Head of caudate nucleus (tissue), 42 donors: Measurements from ENCODE around the gene GALNT7.
A peak's percentile ranks its signal among the peaks of the same experiment; 100 is the strongest.
"Not testable (repeated sequence)": the region's sequence is repeated elsewhere in the genome, so short reads cannot be mapped to it uniquely, and the experiment has no call there.

Source experiments
- DNase-seq, 42 donors: peaks; one replicate each; pipeline versions ENCODE4 v3.0.0 to v3.0.0-alpha.2; 2020 to 2021; ENCODE audit warnings: mixed read lengths in 7 of 42
- intact Hi-C: fragments of 100-400 bp; cut with DNase I; formaldehyde crosslinking; loops from one replicate; pipeline ENCODE4 v1.15.0; 2022

Gene GALNT7

DNA sequence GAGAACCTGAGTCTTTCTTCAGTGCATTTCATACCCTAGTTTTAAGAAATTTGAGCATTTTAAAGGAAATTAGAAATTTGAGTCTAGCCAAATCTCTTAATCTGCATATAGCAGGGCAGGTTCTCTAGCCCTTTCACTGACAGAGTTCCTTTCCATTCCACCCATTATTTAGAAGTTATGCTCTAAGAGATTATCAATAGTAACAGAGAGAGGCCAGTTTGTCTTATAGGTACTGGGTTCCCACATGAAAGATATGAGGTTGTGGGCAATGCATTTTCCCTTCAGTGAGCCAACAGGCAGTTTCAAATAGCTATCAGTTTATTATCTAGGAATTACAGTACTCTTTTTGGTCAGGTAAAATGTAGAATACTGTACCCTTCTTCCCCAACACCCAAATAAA is 7.3 kb upstream of the GALNT7 start:
- intact Hi-C loops, result no loop called here
- no peak for DNase-seq

DNA sequence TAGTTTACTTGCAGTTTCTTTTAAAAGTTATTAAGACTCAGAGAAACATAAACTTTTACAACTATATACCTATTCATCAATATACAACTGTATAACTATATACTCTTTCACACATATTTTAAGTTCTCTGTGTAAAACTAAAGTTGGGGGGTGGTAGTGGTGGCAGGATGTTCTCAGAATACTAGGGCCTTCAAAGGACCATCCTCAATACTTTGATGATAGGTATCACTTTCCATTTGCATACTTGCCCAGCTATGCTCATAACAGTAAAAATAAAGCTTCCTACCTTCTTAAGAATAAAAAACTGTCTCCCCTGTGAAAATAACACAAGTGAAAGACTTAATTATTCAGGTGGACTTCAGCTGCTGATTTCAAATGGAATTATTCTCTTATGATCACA is 2.9 kb upstream of the GALNT7 start:
- intact Hi-C loops, result no loop called here

DNA sequence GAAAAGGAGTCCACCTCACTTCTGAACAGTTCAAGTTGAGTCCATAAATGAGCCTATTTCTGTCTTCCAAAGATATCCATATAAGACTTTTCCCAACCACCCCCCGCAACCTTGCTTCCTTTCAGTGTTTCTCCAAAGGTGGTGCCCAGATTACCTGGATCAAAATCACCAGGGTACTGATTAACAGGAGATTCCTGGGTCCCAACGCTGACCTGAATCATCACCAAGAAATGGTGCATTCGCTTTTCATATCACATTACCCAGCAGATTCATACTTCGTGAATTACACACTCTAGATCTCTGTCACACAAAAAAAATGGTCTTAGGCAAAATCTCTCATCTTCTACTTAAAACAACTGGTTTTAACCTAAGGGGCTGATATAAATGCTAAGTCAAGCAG is 2.1 kb upstream of the GALNT7 start:
- intact Hi-C loops, result no loop called here
- no peak for DNase-seq

More for the DNA sequence above, 2.9 kb upstream of the GALNT7 start:
- no peak for DNase-seq

DNA sequence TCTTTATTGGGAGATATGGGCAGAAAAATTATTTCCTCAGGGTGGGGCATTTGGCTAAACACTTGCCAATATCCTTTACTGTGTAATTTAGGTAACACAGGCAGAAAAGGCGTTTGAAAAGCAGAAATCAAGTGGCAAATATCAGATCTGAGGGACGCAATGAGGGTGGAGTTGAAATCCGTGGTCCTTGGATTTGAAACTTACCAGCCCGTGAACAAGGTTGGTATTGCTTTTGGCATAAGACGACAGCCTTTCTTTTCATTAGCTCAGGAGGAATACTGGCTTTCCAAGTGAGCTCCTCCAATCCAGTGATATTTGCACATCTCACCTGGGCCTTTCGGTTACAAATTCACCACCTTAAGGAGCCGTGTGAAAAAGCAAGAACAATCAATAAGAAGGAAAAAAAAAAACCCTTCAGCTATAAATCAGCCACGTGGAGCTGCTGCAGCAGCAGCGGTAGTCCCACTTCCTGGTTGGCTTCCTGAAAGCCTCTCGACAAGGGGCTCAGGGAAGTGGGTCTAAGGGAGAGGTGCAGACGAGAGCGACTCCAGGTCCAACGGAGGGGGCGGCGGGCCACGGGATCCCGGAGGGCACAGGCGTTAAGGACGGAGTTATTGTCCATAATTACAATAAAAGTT is 734 bp upstream of the GALNT7 start:
- DNase-seq, result peak in 36 of 42 donors; percentile 13 to 72 (median 45)
- intact Hi-C loops, result no loop called here

DNA sequence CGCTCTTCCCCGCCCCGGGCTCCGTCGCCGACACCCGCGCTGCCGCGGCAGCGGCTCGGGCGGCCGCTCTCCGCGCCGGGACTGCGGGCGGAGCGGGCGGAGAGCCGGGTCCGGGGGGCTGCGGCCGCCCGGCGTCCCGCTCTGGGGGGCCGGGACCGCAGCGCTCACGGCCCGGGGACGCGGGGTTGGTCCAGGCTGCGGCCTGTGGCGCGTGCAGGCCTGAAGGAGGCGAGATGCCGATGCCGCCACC is 492 bp downstream of the GALNT7 start:
- peak in 1 of 42 donors; percentile 5 for DNase-seq
- intact Hi-C loops, result no loop called here

DNA sequence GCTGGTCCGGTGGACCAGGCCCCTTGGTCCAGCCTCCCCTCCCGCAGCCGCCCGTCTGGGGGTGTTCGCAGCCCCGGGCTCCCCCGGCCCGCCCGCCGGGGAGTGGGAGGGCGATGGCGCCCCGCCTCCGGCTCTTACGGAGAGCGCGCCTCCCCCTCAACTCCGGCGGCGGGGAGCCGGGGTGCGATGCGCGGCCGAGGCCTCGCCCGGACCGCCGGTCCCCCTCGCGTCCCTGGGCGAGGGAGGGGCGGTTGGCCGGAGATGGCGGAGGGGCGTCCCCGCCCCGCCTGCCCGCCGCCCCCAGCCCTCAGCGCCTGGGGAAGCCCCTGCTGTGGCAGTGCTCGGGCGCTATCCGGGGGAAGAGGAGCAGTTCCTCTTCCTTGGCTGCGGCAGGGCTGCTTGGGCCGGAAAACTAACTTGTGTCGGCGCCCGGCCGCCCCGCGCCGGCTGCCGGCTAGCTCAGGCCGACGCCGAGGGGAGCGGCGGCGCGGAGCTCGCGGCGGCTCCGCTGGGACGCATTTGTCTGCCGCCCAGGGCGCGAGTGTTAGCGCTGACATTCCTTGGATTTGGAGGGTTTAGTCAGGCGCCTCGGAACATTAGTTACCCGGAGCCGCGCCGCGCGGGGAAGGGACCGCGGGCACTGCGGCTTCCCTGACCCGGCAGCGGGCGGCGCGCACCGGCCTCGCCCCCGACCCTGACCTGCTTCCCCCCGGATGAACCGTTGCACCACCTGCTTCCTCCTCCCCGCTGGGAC is 994 bp downstream of the GALNT7 start:
- DNase-seq, result peak in 41 of 42 donors; percentile 12 to 84 (median 67)
- intact Hi-C loops, result no loop called here

DNA sequence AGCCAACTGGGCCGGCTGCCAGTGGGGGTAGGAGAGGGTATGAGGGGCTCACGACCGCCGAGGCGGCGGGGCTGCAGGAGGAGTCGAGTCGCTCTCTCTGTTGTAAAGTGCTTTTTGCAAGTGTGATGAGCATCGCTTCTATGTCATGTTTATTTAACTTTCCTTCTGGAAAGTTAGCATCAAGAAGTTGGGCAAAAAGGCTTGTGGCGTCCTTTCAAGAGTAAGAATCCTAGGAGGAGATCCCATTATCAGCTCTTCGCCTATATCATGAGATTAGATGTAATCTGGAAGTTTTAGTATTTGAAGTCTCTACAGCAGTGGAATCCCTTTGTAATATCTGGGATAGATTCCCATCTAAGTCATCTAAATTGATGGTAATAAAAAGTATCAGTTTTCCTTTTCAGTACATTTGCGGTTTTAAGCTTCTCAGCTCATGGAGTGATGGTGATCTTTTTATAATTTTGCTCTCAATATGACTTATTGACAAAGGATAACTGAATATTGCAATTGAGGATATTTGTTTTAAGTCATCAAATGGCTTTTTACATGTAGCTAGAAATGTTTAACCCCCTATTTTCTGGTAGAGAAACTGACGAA is 1.7 kb downstream of the GALNT7 start:
- DNase-seq, result peak in 1 of 42 donors; percentile 60
- intact Hi-C loops, result no loop called here

DNA sequence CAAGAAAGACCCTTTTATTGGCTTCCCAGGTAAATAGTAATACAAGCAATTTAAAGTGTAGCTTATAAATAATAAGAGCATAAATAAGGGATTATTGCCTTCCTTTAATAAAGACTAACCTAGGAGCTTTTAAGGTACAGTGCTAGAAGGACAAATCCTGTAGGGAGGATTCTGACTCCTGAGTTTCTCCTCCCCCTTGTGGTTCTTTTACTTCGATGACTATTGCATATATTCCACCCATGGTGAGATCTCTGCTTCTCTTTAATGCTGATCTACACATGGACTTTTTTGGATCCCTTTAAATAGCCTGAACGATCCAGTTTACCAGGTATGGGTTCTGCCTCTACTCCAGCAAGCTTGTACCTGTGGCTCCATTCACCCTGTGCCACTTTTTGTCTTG is 2.5 kb downstream of the GALNT7 start:
- intact Hi-C loops, result no loop called here
- DNase-seq, result peak in 1 of 42 donors; percentile 16

DNA sequence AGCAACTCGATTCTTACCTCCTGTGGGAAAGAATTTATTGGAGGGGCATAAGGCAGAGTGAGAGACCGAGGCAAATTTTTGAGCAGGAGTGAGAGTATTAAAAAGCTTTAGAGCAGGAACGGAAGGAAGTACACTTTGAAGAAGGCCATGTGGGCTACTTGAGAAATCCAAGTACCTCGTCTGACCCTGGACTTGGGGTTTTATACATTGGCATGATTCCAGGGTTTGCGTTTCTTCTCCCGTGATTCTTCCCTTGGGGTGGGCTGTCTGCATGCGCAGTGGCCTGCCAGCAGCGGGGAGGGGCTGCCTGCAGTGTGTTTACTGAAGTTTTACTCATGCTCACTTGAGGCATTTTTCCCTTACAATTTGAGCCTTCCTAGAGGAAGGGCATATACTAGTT is 3.4 kb downstream of the GALNT7 start:
- intact Hi-C loops, result no loop called here
- DNase-seq, result no peak

DNA sequence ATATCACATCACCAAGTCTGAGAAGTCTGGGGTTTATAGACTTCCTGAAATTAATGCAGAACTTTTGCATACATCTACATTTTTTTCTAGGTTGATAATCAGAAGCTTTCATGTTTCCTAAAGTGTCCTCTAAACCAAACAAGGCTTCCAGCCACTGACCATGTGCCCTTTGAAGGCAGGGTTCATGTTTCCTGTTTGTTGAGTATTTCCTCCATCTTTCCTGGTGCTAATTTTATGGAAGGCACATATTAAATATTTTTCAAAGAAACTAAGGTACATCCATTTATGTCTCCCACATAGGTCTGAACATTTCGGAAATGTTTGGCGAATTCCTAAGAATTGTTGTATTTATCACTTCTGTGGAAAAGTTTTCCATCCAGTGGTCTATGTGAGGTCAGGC is 5.6 kb downstream of the GALNT7 start:
- no peak for DNase-seq
- intact Hi-C loops, result no loop called here

DNA sequence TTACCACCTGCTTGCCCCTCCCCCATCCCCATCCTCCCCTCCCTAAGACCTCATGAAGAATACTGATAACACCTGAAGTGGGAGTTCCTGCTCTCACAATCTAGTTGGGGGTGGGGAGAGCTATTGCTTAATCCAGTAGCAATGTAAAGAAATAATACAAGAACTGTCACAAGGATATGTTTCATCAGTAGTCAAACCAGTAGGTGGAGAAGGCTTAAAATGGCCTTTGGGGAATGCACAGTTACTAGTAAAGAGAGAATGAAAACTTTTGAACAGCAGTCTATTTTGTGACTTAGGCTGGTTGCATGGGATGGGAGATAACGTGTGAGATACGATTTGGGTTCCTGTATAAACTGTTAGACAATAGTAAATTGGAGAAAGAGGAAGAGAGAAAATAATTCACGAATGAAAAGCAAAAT is 6.0 kb downstream of the GALNT7 start:
- DNase-seq, result no peak
- intact Hi-C loops, result no loop called here

DNA sequence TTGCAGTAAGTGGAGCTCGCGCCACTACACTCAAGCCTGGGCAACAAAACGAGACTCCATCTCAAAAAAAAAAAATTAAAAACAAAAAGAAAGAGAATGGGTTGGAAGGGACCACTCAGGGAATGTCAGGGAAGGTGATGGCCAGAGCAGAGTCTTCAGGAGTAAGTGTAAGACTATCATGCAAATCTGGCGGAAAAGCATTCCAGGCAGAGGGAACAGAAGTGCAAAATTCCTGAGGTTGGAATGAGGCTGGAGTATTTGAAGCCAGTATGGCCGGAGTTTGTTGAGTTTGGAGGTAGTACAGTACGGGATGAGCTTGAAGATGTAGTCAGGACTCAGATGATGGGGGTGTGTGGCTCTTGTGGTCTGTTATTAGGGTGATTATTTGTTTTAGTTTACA is 7.4 kb downstream of the GALNT7 start:
- no peak for DNase-seq
- intact Hi-C loops, result no loop called here

DNA sequence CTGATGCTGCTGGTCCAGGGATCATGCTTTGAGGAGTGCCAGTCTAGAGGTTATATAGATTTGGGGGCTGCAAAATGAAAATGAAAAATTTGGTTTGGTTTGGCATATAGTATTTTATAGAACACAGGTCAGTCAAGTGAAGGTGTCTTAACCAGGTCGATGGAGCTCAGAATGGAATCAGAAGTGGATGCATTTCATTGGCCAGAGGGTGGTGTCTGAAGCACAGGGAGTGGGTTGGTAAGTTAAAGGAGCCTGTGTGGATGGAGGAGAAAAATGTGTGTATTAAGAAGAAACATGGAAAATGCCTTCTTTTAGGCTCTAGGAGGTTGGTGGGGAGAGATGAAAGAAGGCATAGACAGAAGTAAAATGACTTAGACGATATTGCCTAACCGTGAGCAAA is 8.6 kb downstream of the GALNT7 start:
- intact Hi-C loops, result no loop called here
- no peak for DNase-seq

DNA sequence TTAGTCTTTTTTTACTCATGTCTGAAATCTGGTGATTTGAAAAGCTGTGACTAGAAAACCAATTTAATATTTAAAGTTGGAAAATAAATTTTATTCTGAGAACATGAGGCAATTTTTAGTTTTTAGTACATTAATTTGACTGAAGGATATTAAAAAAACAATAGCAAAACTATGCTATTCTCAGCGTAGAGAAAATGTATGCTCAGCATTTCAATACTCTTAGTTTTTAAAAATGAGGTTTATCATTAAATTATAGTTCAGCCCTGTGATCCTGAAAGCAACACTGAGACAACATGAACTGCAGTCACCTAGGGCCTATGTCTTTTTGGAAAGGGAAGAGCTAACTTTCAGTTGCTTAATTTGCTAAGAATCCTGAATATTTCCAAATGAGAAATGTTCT is 9.5 kb downstream of the GALNT7 start:
- intact Hi-C loops, result no loop called here
- DNase-seq, result no peak

DNA sequence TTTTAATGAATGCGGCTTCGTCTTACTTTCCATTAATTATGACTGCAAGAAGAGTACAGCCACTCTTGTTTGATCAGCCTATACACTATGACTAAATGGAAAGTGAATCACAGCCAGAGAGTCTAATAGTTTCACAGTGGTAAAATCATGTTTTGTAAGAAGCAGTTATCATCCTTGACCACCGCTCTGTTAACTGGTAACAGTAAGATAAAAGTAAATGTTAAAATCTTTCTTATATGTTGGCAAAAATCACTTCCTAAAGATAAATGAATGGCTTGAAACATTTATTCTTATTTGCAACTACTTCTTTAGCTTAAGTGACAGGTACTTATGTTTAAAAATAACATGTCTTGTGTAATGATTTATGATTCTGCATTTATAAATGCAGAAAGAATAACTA is 13.2 kb downstream of the GALNT7 start:
- intact Hi-C loops, result no loop called here
- DNase-seq, result no peak

DNA sequence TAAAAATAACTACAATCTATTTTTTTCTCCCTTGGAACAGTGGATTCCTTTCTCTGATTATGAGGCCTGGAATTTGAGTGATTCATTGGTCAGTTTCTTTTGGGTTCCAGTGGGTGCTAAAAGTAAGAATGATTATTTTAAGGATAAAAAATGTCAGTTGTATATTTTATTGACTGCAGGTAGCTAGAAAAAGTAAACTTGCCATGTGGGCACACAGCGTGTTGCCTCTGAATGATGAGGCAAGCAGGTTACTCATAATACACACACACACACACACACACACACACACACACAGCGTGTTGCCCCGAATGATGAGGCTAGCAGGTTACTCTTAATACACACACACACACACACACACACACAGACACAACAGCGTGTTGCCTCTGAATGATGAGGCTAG is 13.8 kb downstream of the GALNT7 start:
- intact Hi-C loops, result no loop called here
- DNase-seq, result no peak

DNA sequence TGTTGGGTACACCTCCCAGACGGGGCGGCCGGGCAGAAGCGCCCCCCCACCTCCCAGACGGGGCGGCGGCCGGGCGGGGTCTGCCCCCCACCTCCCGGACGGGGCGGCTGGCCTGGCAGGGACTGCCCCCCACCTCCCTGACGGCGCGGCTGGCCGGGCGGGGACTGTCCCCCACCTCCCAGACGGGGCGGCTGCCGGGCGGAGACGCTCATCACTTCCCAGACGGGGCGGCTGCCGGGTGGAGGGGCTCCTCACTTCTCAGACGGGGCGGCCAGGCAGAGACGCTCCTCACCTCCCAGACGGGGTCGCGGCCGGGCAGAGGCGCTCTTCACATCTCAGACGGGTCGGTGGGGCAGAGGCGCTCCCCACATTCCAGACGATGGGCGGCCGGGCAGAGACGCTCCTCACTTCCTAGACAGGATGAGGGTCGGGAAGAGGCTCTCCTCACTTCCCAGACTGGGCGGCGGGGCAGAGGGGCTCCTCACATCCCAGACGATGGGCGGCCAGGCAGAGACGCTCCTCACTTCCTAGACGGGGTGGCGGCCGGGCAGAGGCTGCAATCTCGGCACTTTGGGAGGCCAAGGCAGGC is 15.1 kb downstream of the GALNT7 start:
- intact Hi-C loops, DNase-seq: not testable (repeated sequence)

DNA sequence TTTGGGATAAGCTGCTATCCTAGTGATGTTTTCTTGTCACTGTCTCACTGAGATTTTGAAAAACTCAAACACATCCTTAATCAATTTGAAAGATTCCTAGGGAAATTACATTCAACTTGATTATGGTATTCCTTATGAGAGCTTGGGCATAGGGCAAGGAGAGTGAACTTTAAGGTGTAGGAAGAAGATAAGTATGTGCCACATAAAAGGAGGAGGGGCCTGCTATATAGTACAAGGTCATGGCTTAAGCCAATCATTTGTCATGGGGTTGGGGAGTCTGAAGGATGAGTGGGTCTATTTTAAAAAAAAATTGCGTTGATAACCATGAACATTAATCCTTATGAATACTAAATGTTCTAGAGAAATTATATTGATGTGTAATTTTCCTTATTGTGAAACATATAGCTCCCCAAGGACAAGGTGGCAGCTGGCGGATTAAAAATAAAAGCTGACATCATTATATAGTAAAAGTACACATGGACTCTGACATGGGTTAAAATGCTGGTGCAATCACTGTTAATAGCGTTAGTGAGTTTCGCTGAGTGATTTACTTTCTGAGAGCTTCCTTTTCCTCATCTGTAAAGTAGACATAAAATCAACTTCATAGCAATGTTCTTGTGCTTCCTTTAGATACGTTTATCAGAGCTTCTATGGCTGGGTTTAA is 17.4 kb downstream of the GALNT7 start:
- intact Hi-C loops, result no loop called here
- DNase-seq, result no peak

DNA sequence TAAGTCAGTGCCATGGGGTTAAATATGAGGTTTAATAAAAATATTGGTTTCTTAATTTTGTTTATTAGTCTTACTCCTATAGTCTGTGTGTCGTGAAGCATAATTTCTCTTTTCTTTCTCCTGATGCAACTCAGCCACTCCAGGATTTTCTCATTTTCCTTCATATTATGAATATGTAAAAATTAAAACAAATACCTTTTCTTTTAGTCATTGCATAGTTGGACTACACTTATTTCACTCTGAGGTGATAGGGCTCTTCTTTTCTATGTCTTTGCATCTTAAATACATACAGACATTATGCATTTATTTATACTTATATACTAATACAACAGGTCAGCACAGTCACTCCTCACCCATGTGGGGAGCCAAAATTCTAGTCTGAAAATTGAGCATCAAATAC is 19.1 kb downstream of the GALNT7 start:
- intact Hi-C loops, result no loop called here
- no peak for DNase-seq

DNA sequence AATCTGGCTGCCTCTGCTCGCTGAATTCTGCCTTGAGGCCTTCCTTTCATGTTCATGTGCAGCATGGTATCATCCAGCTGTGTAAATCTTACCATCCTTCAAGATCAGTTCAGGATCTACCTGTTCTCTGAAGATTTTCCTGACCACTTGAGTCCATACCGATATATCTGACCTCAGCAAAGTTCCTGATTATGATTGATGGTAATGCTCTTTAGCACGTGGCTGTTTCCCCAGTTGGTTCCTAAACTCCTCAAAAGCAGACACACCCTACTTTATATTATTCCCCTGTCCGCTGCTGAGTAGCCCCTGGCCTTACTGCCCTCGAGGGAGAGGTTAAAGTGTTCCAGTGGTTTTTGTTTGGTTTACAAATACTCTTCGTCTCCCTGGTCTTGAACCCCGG is 20.0 kb downstream of the GALNT7 start:
- intact Hi-C loops, result no loop called here
- DNase-seq, result no peak
